ENCODE data around the gene MRNIP.

GRCh38 chr5:179887802-179888201 is 29.2 kb upstream of the MRNIP start:
- TF ChIP-seq, protein P1, sequence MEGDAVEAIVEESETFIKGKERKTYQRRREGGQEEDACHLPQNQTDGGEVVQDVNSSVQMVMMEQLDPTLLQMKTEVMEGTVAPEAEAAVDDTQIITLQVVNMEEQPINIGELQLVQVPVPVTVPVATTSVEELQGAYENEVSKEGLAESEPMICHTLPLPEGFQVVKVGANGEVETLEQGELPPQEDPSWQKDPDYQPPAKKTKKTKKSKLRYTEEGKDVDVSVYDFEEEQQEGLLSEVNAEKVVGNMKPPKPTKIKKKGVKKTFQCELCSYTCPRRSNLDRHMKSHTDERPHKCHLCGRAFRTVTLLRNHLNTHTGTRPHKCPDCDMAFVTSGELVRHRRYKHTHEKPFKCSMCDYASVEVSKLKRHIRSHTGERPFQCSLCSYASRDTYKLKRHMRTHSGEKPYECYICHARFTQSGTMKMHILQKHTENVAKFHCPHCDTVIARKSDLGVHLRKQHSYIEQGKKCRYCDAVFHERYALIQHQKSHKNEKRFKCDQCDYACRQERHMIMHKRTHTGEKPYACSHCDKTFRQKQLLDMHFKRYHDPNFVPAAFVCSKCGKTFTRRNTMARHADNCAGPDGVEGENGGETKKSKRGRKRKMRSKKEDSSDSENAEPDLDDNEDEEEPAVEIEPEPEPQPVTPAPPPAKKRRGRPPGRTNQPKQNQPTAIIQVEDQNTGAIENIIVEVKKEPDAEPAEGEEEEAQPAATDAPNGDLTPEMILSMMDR (conservative IDR thresholded peaks at IDR 0.05 in 1 of 2, IDR thresholded peaks at IDR 0.05 in 1 of 2; ENCODE audit: extremely low read depth in 1 of 2, insufficient read depth in 1 of 2, low read depth in 1 of 2, low read length in 2 of 2) = no peak
- TF ChIP-seq EZH2 (IDR thresholded peaks at IDR 0.05; ENCODE audit: borderline replicate concordance, low read length) = no peak

Measured in mammary epithelial cell (primary cell).